PC-9 (cell line): ENCODE measurements around the gene UTF1.

Source experiments
- CTCF ChIP-seq: fragments of 200-600 bp; sonication (generic); conservative IDR thresholded peaks from 2 replicates; pipeline ENCODE4 v1.6.1; 2017; ENCODE audit warnings: mixed run types, antibody characterized with exemption, mild to moderate bottlenecking, moderate library complexity
- EZH2 ChIP-seq: fragments of 200-600 bp; sonication (generic); IDR thresholded peaks from 2 replicates; pipeline ENCODE4 v1.8.0; 2017; ENCODE audit warnings: antibody characterized with exemption, low read depth

DNA sequence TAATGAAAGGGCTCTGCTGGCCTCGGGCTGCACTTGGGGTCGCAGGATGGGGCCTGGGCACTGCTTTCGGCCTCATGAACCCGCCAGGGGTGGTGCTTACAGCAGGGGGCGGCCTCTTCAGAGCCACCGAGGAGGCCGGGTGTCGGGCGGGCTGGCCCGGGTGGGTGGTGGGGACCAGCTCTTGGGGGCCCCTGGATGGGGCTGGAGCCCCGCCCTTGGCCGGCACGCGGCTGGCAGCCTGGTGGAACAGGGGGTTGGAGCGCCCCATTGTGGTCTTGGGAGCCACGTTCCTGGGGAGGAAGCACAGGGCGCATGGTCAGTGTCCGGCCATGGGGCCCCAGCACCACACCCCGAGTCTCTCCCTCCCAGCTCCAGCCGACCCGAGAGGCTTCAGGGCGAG is 37.8 kb downstream of the UTF1 start:
- TF ChIP-seq CTCF = no peak
- no peak for TF ChIP-seq EZH2
